ENCODE data around the gene SLC12A8.

SLC12A8 gene

GRCh38 chr3:125050488-125051090 is 162.0 kb downstream of the SLC12A8 start:
- no peak for DNase-seq

- no peak for DNase-seq
These were observed 164.3 kb downstream of the SLC12A8 start for GRCh38 chr3:125048282-125048681.

GRCh38 chr3:125045965-125046364 is 166.6 kb downstream of the SLC12A8 start:
- peak; percentile 7 for DNase-seq

- no peak for DNase-seq
These were observed 167.4 kb downstream of the SLC12A8 start for GRCh38 chr3:125045194-125045593.

- DNase-seq = no peak
These were observed 168.9 kb downstream of the SLC12A8 start for GRCh38 chr3:125043599-125044151.

GRCh38 chr3:125042725-125043406 is 169.7 kb downstream of the SLC12A8 start:
- DNase-seq = no peak

GRCh38 chr3:125039131-125040100 is 173.1 kb downstream of the SLC12A8 start:
- no peak for DNase-seq

GRCh38 chr3:125037498-125038150 is 174.9 kb downstream of the SLC12A8 start:
- DNase-seq = no peak

- DNase-seq = no peak
These were observed 177.3 kb downstream of the SLC12A8 start for GRCh38 chr3:125035217-125035616.

GRCh38 chr3:125033616-125034015 is 178.9 kb downstream of the SLC12A8 start:
- no peak for DNase-seq

GRCh38 chr3:125033135-125033534 is 179.4 kb downstream of the SLC12A8 start:
- DNase-seq = no peak

- no peak for DNase-seq
These were observed 179.9 kb downstream of the SLC12A8 start for GRCh38 chr3:125032683-125033082.
